ENCODE data around the gene ECEL1.
"Not testable (repeated sequence)": the region's sequence is repeated elsewhere in the genome, so short reads cannot be mapped to it uniquely, and the experiment has no call there.

The ECEL1 gene

GRCh38 chr2:232458051-232458660, 29.5 kb downstream of the ECEL1 start:
- no peak for DNase-seq

- DNase-seq: no peak
Measured at GRCh38 chr2:232457121-232458011, 30.3 kb downstream of the ECEL1 start.

GRCh38 chr2:232456296-232457120, 31.1 kb downstream of the ECEL1 start:
- no peak for DNase-seq

- DNase-seq: no peak
Measured at GRCh38 chr2:232455426-232456255, 32.0 kb downstream of the ECEL1 start, which contains the start of gene ALPI. Gene ALPI (plus strand): TSS chr2:232456153. CDS start chr2:232456200, 47 bp downstream.

GRCh38 chr2:232454630-232455029, 33.0 kb downstream of the ECEL1 start:
- no peak for DNase-seq

- not testable (repeated sequence) for DNase-seq
Measured at GRCh38 chr2:232451645-232452044, 36.0 kb downstream of the ECEL1 start.

GRCh38 chr2:232449964-232450363, 37.7 kb downstream of the ECEL1 start:
- no peak for DNase-seq

GRCh38 chr2:232448304-232448690, 39.3 kb downstream of the ECEL1 start:
- DNase-seq: no peak

- no peak for DNase-seq
Measured at GRCh38 chr2:232447638-232448303, 39.9 kb downstream of the ECEL1 start.

GRCh38 chr2:232447091-232447620, 40.5 kb downstream of the ECEL1 start:
- DNase-seq: no peak

GRCh38 chr2:232446266-232446777, 41.3 kb downstream of the ECEL1 start:
- not testable (repeated sequence) for DNase-seq

- not testable (repeated sequence) for DNase-seq
Measured at GRCh38 chr2:232445149-232445885, 42.3 kb downstream of the ECEL1 start.

GRCh38 chr2:232444409-232445148, 43.1 kb downstream of the ECEL1 start:
- DNase-seq: peak; percentile 83

GRCh38 chr2:232443669-232444408, 43.8 kb downstream of the ECEL1 start:
- not testable (repeated sequence) for DNase-seq

- DNase-seq: not testable (repeated sequence)
Measured at GRCh38 chr2:232443047-232443446, 44.6 kb downstream of the ECEL1 start.

- DNase-seq: not testable (repeated sequence)
Measured at GRCh38 chr2:232442431-232442830, 45.2 kb downstream of the ECEL1 start.

GRCh38 chr2:232441922-232442321, 45.7 kb downstream of the ECEL1 start:
- not testable (repeated sequence) for DNase-seq

- no peak for DNase-seq
Measured at GRCh38 chr2:232441147-232441651, 46.4 kb downstream of the ECEL1 start.

Data from hematopoietic multipotent progenitor cell treated with erythropoietin and hydrocortisone succinate and interleukin-3 and kit ligand, for 4 days (in vitro differentiated cells).